K562 (cell line): ENCODE results near the gene GET3. TPM values are rescaled to one million over a fixed set of nuclear protein-coding genes. Genes with fewer than 3 reads are reported as not detected.

Experiments used
- ATAC-seq: fragments of 200-7000 bp; cut with Tn5 transposase; 3 replicates; pipeline ENCODE4 v1.9.1; 2020; ENCODE audit warnings: moderate library complexity
- BruUV-seq: library from RNA; stranded (reverse); fragments of 400-500 nt; replicated peaks from 2 replicates; lab custom pipeline; 2021; lab: Mats Ljungman, UMichigan
- CTCF ChIA-PET: fragments of 300-600 bp; formaldehyde crosslinking; extraction: SDS; loops from one replicate; lab custom pipeline; 2021; ENCODE audit warnings: low intra/inter-chr PET ratio; lab: Yijun Ruan, JAX
- POLR2A ChIA-PET: fragments of 300-600, 350-650 bp; sonication (Branson Sonifier 250); formaldehyde crosslinking; extraction: SDS; loops from one replicate; lab custom pipeline; 2021; ENCODE audit warnings: antibody characterized with exemption, inconsistent platforms; lab: Yijun Ruan, JAX
- DNase-seq, 4 experiments: peaks; one replicate each; pipeline versions ENCODE4 v3.0.0 to v3.0.0-alpha.2; 2011 to 2018; ENCODE audit warnings: low spot score in 3 of 4, mixed read lengths in 3 of 4; ENCODE audit errors: extremely low read depth in 1 of 4
- FAIRE-seq: peaks from 2 replicates; lab custom pipeline; 2011; peaks lifted over from hg19 to GRCh38; lab: Jason Lieb, UNC
- H2AFZ ChIP-seq: 2 replicates; pipeline ENCODE4 v1.6.0; 2011; ENCODE audit warnings: low read depth, low read length, control low read depth, inconsistent platforms
- H3K27ac ChIP-seq: fragments of 200-600 bp; 3 replicates; pipeline ENCODE4 v1.8.0; 2011; ENCODE audit warnings: low read depth, mild to moderate bottlenecking, control low read depth, inconsistent platforms, low read length, moderate library complexity, mixed read lengths; ENCODE audit errors: extremely low read depth
- H3K27me3 ChIP-seq, 2 experiments: fragments of 300-600 bp in 1 of 2; 2 replicates in 1 of 2; 3 replicates in 1 of 2; pipeline versions ENCODE4 v1.6.0 to v1.8.0; 2011; ENCODE audit warnings: inconsistent platforms in 2 of 2, low read length in 2 of 2, mild to moderate bottlenecking in 1 of 2, mixed read lengths in 1 of 2, moderate library complexity in 1 of 2; ENCODE audit not compliant: control insufficient read depth in 2 of 2, insufficient read depth in 2 of 2
- H3K36me3 ChIP-seq: fragments of 300-600 bp; 3 replicates; pipeline ENCODE4 v1.8.0; 2011; ENCODE audit warnings: mild to moderate bottlenecking, low read length, inconsistent platforms; ENCODE audit not compliant: control insufficient read depth, insufficient read depth
- H3K4me1 ChIP-seq, 2 experiments: fragments of 200-600 bp in 1 of 2; replicated peaks in 1 of 2; 2 replicates in 1 of 2; 3 replicates in 1 of 2; pipeline versions ENCODE4 v1.5.1 to v1.8.0; 2011; ENCODE audit warnings: inconsistent platforms in 2 of 2, low read length in 2 of 2, mild to moderate bottlenecking in 1 of 2, mixed read lengths in 1 of 2, moderate library complexity in 1 of 2; ENCODE audit not compliant: control insufficient read depth in 2 of 2, insufficient read depth in 2 of 2
- H3K4me2 ChIP-seq: 2 replicates; pipeline ENCODE4 v1.6.1; 2011; ENCODE audit warnings: low read length, control low read depth, inconsistent platforms, mixed read lengths; ENCODE audit not compliant: insufficient read depth
- H3K4me3 ChIP-seq: fragments of 200-600 bp; sonication (generic), shearing (Covaris generic); 2 replicates; pipeline ENCODE4 v1.5.1; 2016; ENCODE audit warnings: control low read depth, inconsistent platforms
- H3K79me2 ChIP-seq: fragments of 200-600 bp; 3 replicates; pipeline ENCODE4 v1.8.0; 2011; ENCODE audit warnings: low read length, inconsistent platforms; ENCODE audit not compliant: control insufficient read depth, insufficient read depth
- H3K9ac ChIP-seq, 2 experiments: 2 replicates each; pipeline versions ENCODE4 v1.6.0 to v1.6.1; 2011; ENCODE audit warnings: low read depth in 2 of 2, low read length in 2 of 2, control low read depth in 1 of 2, inconsistent platforms in 1 of 2, mild to moderate bottlenecking in 1 of 2, mixed read lengths in 1 of 2; ENCODE audit not compliant: insufficient read depth in 1 of 2
- H3K9me1 ChIP-seq: one replicate; pipeline ENCODE4 v1.6.0; 2011; ENCODE audit warnings: inconsistent platforms, mild to moderate bottlenecking, low read length, moderate library complexity; ENCODE audit not compliant: control insufficient read depth, insufficient read depth
- H3K9me3 ChIP-seq: replicated peaks from 2 replicates; pipeline ENCODE4 v1.5.1; 2011; ENCODE audit warnings: low read depth, low read length, inconsistent platforms; ENCODE audit not compliant: control insufficient read depth, insufficient read depth
- H4K20me1 ChIP-seq: replicated peaks from 2 replicates; pipeline ENCODE4 v1.6.1; 2011; ENCODE audit warnings: low read length, inconsistent platforms, mixed read lengths; ENCODE audit not compliant: control insufficient read depth, insufficient read depth
- CEBPZ ChIP-seq: fragments of 150-350 bp; IDR thresholded peaks from 2 replicates; pipeline ENCODE4 v1.6.1; 2014; ENCODE audit warnings: low read depth, mild to moderate bottlenecking, low read length, borderline replicate concordance
- E2F8 ChIP-seq: fragments of 450-650 bp; IDR thresholded peaks from 2 replicates; pipeline ENCODE4 v1.7.1; 2018; ENCODE audit warnings: mild to moderate bottlenecking, low read depth; ENCODE audit not compliant: partially characterized antibody
- EGR1 ChIP-seq: fragments of 450-650 bp; conservative IDR thresholded peaks from 2 replicates; pipeline ENCODE4 v1.6.1; 2017; ENCODE audit warnings: mild to moderate bottlenecking
- NONO ChIP-seq, 2 experiments: fragments of 200-400 bp in 1 of 2; fragments of 450-650 bp in 1 of 2; formaldehyde crosslinking in 1 of 2; IDR thresholded peaks; 2 replicates each; pipeline ENCODE4 v1.6.1; 2017; ENCODE audit warnings: low read depth in 2 of 2, mild to moderate bottlenecking in 2 of 2, moderate library complexity in 2 of 2, low read length in 1 of 2
- PBX2 ChIP-seq, 2 experiments: IDR thresholded peaks in 1 of 2; conservative IDR thresholded peaks in 1 of 2; 2 replicates each; pipeline ENCODE4 v1.6.1; 2016; ENCODE audit warnings: low read depth in 2 of 2, mild to moderate bottlenecking in 1 of 2, missing compliant biosample characterization in 1 of 2, missing genetic modification characterization in 1 of 2, moderate library complexity in 1 of 2
- SIX5 ChIP-seq, 2 experiments: IDR thresholded peaks; 2 replicates each; pipeline ENCODE4 v1.6.1; 2011; ENCODE audit warnings: low read length in 2 of 2, borderline replicate concordance in 1 of 2, low read depth in 1 of 2, mild to moderate bottlenecking in 1 of 2, moderate library complexity in 1 of 2; ENCODE audit not compliant: insufficient read depth in 1 of 2
- TAF9B ChIP-seq: fragments of 450-650 bp; IDR thresholded peaks from 2 replicates; pipeline ENCODE4 v1.6.1; 2018; ENCODE audit warnings: mild to moderate bottlenecking; ENCODE audit not compliant: partially characterized antibody
- ZBTB33 ChIP-seq: sonication (generic); formaldehyde crosslinking; IDR thresholded peaks from 2 replicates; pipeline ENCODE4 v1.8.1; 2023; ENCODE audit warnings: mild to moderate bottlenecking, missing genetic modification reagents
- ZFP1 ChIP-seq: fragments of 450-650 bp; formaldehyde crosslinking; IDR thresholded peaks from 2 replicates; pipeline ENCODE4 v1.4.0; 2020; ENCODE audit warnings: mild to moderate bottlenecking, mixed read lengths
- WGBS: fragments of 100-300 bp; shearing (Covaris generic); methylation state at CpG from one replicate; pipeline ENCODE4 v1.1.6; 2016; ENCODE audit warnings: low coverage, mixed read lengths; ENCODE audit not compliant: insufficient coverage; ENCODE audit errors: missing lambda C conversion rate; 5-methylcytosine and 5-hydroxymethylcytosine counted together
- in situ Hi-C: fragments of 300-500 bp; cut with MboI; formaldehyde crosslinking; loops from 4 replicates; pipeline ENCODE4 v1.15.0; 2018; ENCODE audit warnings: inconsistent platforms, mixed read lengths
- intact Hi-C: fragments of 100-400 bp; cut with micrococcal nuclease; formaldehyde crosslinking; loops from 2 replicates; pipeline ENCODE4 v1.14.2; 2022
- polyA plus RNA-seq, 8 experiments: library from polyadenylated mRNA; depleted of rRNA in 4 of 8; stranded (reverse) in 5 of 8; unstranded in 3 of 8; fragments of >200 nt; fragmentation: Nextera tagmentation in 2 of 8; fragmentation: Illumina TruSeq in 1 of 8; extraction: Ambion mirVana in 2 of 8; extraction: Trizol in 1 of 8; gene quantifications; 2 replicates each; pipeline versions ENCODE4 v1.2.1 to v1.2.3, GENCODE V29; 2011 to 2014; ENCODE audit warnings: inconsistent platforms in 1 of 8, missing spikeins in 1 of 8
- total RNA-seq, 7 experiments: library from RNA; depleted of rRNA in 6 of 7; stranded (reverse); fragments of >200 nt in 6 of 7; fragmentation: Illumina TruSeq in 2 of 7; extraction: Trizol in 2 of 7; gene quantifications; 2 replicates each; pipeline versions ENCODE4 v1.2.1 to v1.2.3, GENCODE V29; 2011 to 2021; ENCODE audit warnings: low replicate concordance in 1 of 7

The GET3 gene
- total and polyA plus RNA-seq, 9 of the 15 experiments (the other 6 are each of a cell fraction or from before 2014, with no cell fraction given) = 8.3 to 83.5 (median 51.8) TPM

- intact Hi-C loops = no loop called here
- DNase-seq (peak in 2 of 4 experiments; percentile 35 to 63), FAIRE-seq (no peak), ATAC-seq (no peak)
- H3K9me1 ChIP-seq = no peaks in the 10 kb centered on the region
- H3K27ac ChIP-seq = no peak overlapping the region
- no peaks in the 10 kb centered on the region for H3K36me3 ChIP-seq
- H3K9me3 ChIP-seq = no peaks in the 10 kb centered on the region
- no peak overlapping the region for H3K4me3 ChIP-seq
- in situ Hi-C loops = loop anchor here (5.0 kb wide), 1 partner anchor 78 kb away; no protein-coding TSS in a partner anchor
- H2AFZ ChIP-seq = no peak overlapping the region
- ChIA-PET CTCF (no interaction called here), POLR2A (interaction anchor here (0.6 to 1.0 kb wide), 2 partner anchors 26 to 576 kb away, joined by 3 read pairs; no protein-coding TSS in a partner anchor)
- H3K79me2 ChIP-seq = no peaks in the 10 kb centered on the region; the same call in 2 of the 3 replicates
- H4K20me1 ChIP-seq = no peaks in the 10 kb centered on the region
- H3K4me1 ChIP-seq = peaks cover 2 to 29% of the 10 kb centered on the region in 2 experiments; a peak in 4 of 5 replicates
- BruUV-seq = no TSS peak
- 95% methylated on average over 12 of the region's 37 CpGs for WGBS
- H3K9ac ChIP-seq = no peak overlapping the region
- H3K27me3 ChIP-seq = no peaks in the 10 kb centered on the region
- H3K4me2 ChIP-seq = no peak overlapping the region
- TF ChIP-seq NONO (IDR thresholded peaks at IDR 0.05; ENCODE audit: low read depth in 2 of 2, low read length in 1 of 2) = no peak
- TF ChIP-seq SIX5 (IDR thresholded peaks at IDR 0.05; ENCODE audit: borderline replicate concordance in 1 of 2, insufficient read depth in 1 of 2, low read depth in 1 of 2, low read length in 2 of 2) = no peak
- 0 out of 2 replicates have a peak, but pooled peaks have one; percentile 12 for TF ChIP-seq EGR1
- no peak for TF ChIP-seq PBX2 (CRISPR knock-in tag; IDR thresholded peaks at IDR 0.05; ENCODE audit: low read depth)
- no peak for TF ChIP-seq PBX2 (tag; conservative IDR thresholded peaks at IDR 0.05; ENCODE audit: low read depth)
- TF ChIP-seq ZBTB33 (CRISPR knock-in tag) = peak; percentile 84
- no peak for TF ChIP-seq ZFP1 (CRISPR knock-in tag)
- TF ChIP-seq E2F8 = no peak
- TF ChIP-seq CEBPZ = no peak
- TF ChIP-seq TAF9B = no peak
Measured at GRCh38 chr19:12769689-12770088, 32.4 kb downstream of the GET3 start.
